H9 (cell line): ENCODE data around the gene ECHS1. TPM values are rescaled to one million over a fixed set of nuclear protein-coding genes. Genes with fewer than 3 reads are reported as not detected.
A peak's percentile ranks its signal among the peaks of the same experiment; 100 is the strongest.

ENCODE experiments used
- DNase-seq: peaks from one replicate; pipeline ENCODE4 v3.0.0-alpha.2; 2017
- H2AFZ ChIP-seq: one replicate; pipeline ENCODE4 v1.6.1; 2013; ENCODE audit warnings: mild to moderate bottlenecking, low read length, control low read depth, moderate library complexity
- H2AK5ac ChIP-seq: 2 replicates; pipeline ENCODE4 v1.6.1; 2013; ENCODE audit warnings: low read length, control low read depth, mixed read lengths; ENCODE audit not compliant: insufficient read length
- H2BK120ac ChIP-seq: one replicate; pipeline ENCODE4 v1.6.1; 2013; ENCODE audit warnings: low read depth, mild to moderate bottlenecking, low read length, control low read depth, inconsistent platforms; ENCODE audit not compliant: poor library complexity, severe bottlenecking
- H2BK12ac ChIP-seq: 2 replicates; pipeline ENCODE4 v1.6.1; 2013; ENCODE audit warnings: low read length, control low read depth, mixed read lengths, low read depth; ENCODE audit not compliant: insufficient read length
- H2BK15ac ChIP-seq: 2 replicates; pipeline ENCODE4 v1.6.1; 2013; ENCODE audit warnings: low read depth, low read length, control low read depth
- H2BK20ac ChIP-seq: one replicate; pipeline ENCODE4 v1.6.1; 2013; ENCODE audit warnings: low read depth, mild to moderate bottlenecking, low read length, control low read depth, inconsistent platforms; ENCODE audit not compliant: poor library complexity, severe bottlenecking
- H2BK5ac ChIP-seq: 2 replicates; pipeline ENCODE4 v1.6.1; 2013; ENCODE audit warnings: low read length, control low read depth, mixed read lengths; ENCODE audit not compliant: insufficient read length
- H3K14ac ChIP-seq: 2 replicates; pipeline ENCODE4 v1.6.1; 2013; ENCODE audit warnings: low read length, control low read depth; ENCODE audit not compliant: insufficient read depth
- H3K18ac ChIP-seq: 2 replicates; pipeline ENCODE4 v1.6.1; 2013; ENCODE audit warnings: low read depth, mild to moderate bottlenecking, mixed read lengths, low read length, control low read depth; ENCODE audit not compliant: insufficient read length
- H3K23ac ChIP-seq: 2 replicates; pipeline ENCODE4 v1.6.1; 2013; ENCODE audit warnings: low read length, control low read depth, mixed read lengths, low read depth; ENCODE audit not compliant: insufficient read length
- H3K23me2 ChIP-seq: 2 replicates; pipeline ENCODE4 v1.6.1; 2013; ENCODE audit warnings: low read depth, mild to moderate bottlenecking, mixed read lengths, low read length, control low read depth; ENCODE audit not compliant: insufficient read length, poor library complexity, severe bottlenecking
- H3K27ac ChIP-seq: 2 replicates; pipeline ENCODE4 v1.5.1; 2013; ENCODE audit warnings: low read length, control low read depth, mixed read lengths, low read depth; ENCODE audit not compliant: insufficient read length
- H3K27me3 ChIP-seq: 2 replicates; pipeline ENCODE4 v1.6.1; 2013; ENCODE audit warnings: low read length, control low read depth, inconsistent platforms; ENCODE audit not compliant: insufficient read depth
- H3K4ac ChIP-seq: 2 replicates; pipeline ENCODE4 v1.6.1; 2013; ENCODE audit warnings: low read depth, mild to moderate bottlenecking, control low read depth, inconsistent platforms, low read length, moderate library complexity
- H3K4me1 ChIP-seq: 2 replicates; pipeline ENCODE4 v1.6.1; 2013; ENCODE audit warnings: low read length, control low read depth, inconsistent platforms; ENCODE audit not compliant: insufficient read depth
- H3K4me2 ChIP-seq: 2 replicates; pipeline ENCODE4 v1.6.1; 2013; ENCODE audit warnings: low read length, control low read depth, mixed read lengths; ENCODE audit not compliant: insufficient read length, insufficient read depth
- H3K56ac ChIP-seq: 2 replicates; pipeline ENCODE4 v1.6.1; 2013; ENCODE audit warnings: low read depth, mild to moderate bottlenecking, mixed read lengths, low read length, control low read depth; ENCODE audit not compliant: insufficient read length
- H3K79me1 ChIP-seq: 2 replicates; pipeline ENCODE4 v1.6.1; 2013; ENCODE audit warnings: low read depth, mild to moderate bottlenecking, moderate library complexity, low read length, control low read depth, inconsistent platforms; ENCODE audit not compliant: insufficient read depth, poor library complexity, severe bottlenecking
- H3K79me2 ChIP-seq: 2 replicates; pipeline ENCODE4 v1.6.1; 2013; ENCODE audit warnings: low read length, control low read depth, inconsistent platforms; ENCODE audit not compliant: insufficient read depth
- H3K9ac ChIP-seq: 2 replicates; pipeline ENCODE4 v1.6.1; 2013; ENCODE audit warnings: low read length, control low read depth, mixed read lengths; ENCODE audit not compliant: insufficient read length; ENCODE audit errors: extremely low read depth
- H3K9me3 ChIP-seq: one replicate; pipeline ENCODE4 v1.6.1; 2013; ENCODE audit warnings: low read depth, low read length, inconsistent platforms; ENCODE audit not compliant: control insufficient read depth
- H3T11ph ChIP-seq: one replicate; pipeline ENCODE4 v1.6.1; 2013; ENCODE audit warnings: mild to moderate bottlenecking, low read length, control low read depth, inconsistent platforms
- H4K20me1 ChIP-seq: one replicate; pipeline ENCODE4 v1.6.1; 2013; ENCODE audit not compliant: control insufficient read depth, insufficient read length, insufficient read depth
- H4K5ac ChIP-seq: 2 replicates; pipeline ENCODE4 v1.6.1; 2013; ENCODE audit warnings: low read depth, mild to moderate bottlenecking, mixed read lengths, low read length, control low read depth; ENCODE audit not compliant: insufficient read length
- H4K8ac ChIP-seq: replicated peaks from 2 replicates; pipeline ENCODE4 v1.6.1; 2013; ENCODE audit warnings: low read length, control low read depth, mixed read lengths, low read depth; ENCODE audit not compliant: insufficient read length
- H4K91ac ChIP-seq: 2 replicates; pipeline ENCODE4 v1.6.1; 2013; ENCODE audit warnings: low read depth, mild to moderate bottlenecking, moderate library complexity, mixed read lengths, low read length, control low read depth; ENCODE audit not compliant: insufficient read length
- H3K27ac Mint-ChIP-seq, 3 experiments: 2 replicates in 2 of 3; 3 replicates in 1 of 3; pipeline ENCODE4 v1.8.0; 2020 to 2021; ENCODE audit warnings: mixed read lengths in 3 of 3, mild to moderate bottlenecking in 1 of 3, moderate library complexity in 1 of 3
- H3K27me3 Mint-ChIP-seq: 2 replicates; pipeline ENCODE4 v1.8.0; 2021; ENCODE audit warnings: low read depth, mild to moderate bottlenecking, moderate library complexity, mixed read lengths
- H3K36me3 Mint-ChIP-seq, 3 experiments: 2 replicates in 2 of 3; 3 replicates in 1 of 3; pipeline ENCODE4 v1.8.0; 2020 to 2021; ENCODE audit warnings: low read depth in 3 of 3, mixed read lengths in 3 of 3; ENCODE audit not compliant: insufficient read depth in 1 of 3
- H3K4me1 Mint-ChIP-seq, 2 experiments: 2 replicates each; pipeline ENCODE4 v1.8.0; 2020; ENCODE audit warnings: mixed read lengths in 2 of 2
- H3K4me3 Mint-ChIP-seq, 2 experiments: 2 replicates in 1 of 2; 3 replicates in 1 of 2; pipeline ENCODE4 v1.8.0; 2020 to 2021; ENCODE audit warnings: mild to moderate bottlenecking in 2 of 2, mixed read lengths in 2 of 2, moderate library complexity in 1 of 2
- H3K9me3 Mint-ChIP-seq, 2 experiments: 2 replicates in 1 of 2; 3 replicates in 1 of 2; pipeline ENCODE4 v1.8.0; 2020; ENCODE audit warnings: mild to moderate bottlenecking in 2 of 2, mixed read lengths in 2 of 2, moderate library complexity in 1 of 2
- CTCF ChIP-seq: fragments of 200-600 bp; sonication (generic); conservative IDR thresholded peaks from 3 replicates; pipeline ENCODE4 v1.8.0; 2021; ENCODE audit warnings: antibody characterized with exemption, mild to moderate bottlenecking
- WGBS: extraction: QIAGEN DNeasy Blood & Tissue Kit; methylation state at CpG from one replicate; pipeline ENCODE4 v1.1.7; 2013; ENCODE audit warnings: missing lambda C conversion rate, low lambda C conversion rate, mixed read lengths; ENCODE audit not compliant: insufficient read length; ENCODE audit errors: extremely low coverage; 5-methylcytosine and 5-hydroxymethylcytosine counted together
- total RNA-seq: library from RNA; stranded (reverse); gene quantifications from 2 replicates; pipeline ENCODE4 v1.2.1, GENCODE V29; 2021

Gene ECHS1
- total RNA-seq, 1 experiment from 2014 or later = 94.1 TPM

GRCh38 chr10:133336577-133337369, 36.4 kb downstream of the ECHS1 start, which contains the start of gene CALY:
Gene CALY, minus strand, starts transcription at chr10:133336896. Its CDS starts 7,907 bp downstream, at chr10:133328989.
- no peak within 1 kb of the TSS for H4K91ac ChIP-seq
- H2BK120ac ChIP-seq = no peak within 1 kb of the TSS
- DNase-seq = peak; percentile 78
- no peaks in the 10 kb centered on the region for H3K36me3 Mint-ChIP-seq
- no peak within 1 kb of the TSS for H3K27ac ChIP-seq
- H2BK5ac ChIP-seq = no peak within 1 kb of the TSS
- no peak within 1 kb of the TSS for H3K27ac Mint-ChIP-seq
- H4K5ac ChIP-seq = no peak within 1 kb of the TSS
- no peak within 1 kb of the TSS for H2BK12ac ChIP-seq
- H3K9ac ChIP-seq = no peak within 1 kb of the TSS
- no peak within 1 kb of the TSS for H2AK5ac ChIP-seq
- no peak for TF ChIP-seq CTCF
- H3K23ac ChIP-seq = no peak within 1 kb of the TSS
- H3K4me1 ChIP-seq = no peaks in the 10 kb centered on the region
- peaks cover 13% of the 10 kb centered on the region in 2 experiments for H3K9me3 Mint-ChIP-seq
- no peaks in the 10 kb centered on the region for H3K79me1 ChIP-seq
- H3K4ac ChIP-seq = no peak within 1 kb of the TSS
- no peak within 1 kb of the TSS; a peak in 1 of 5 replicates for H3K4me3 Mint-ChIP-seq
- H3K56ac ChIP-seq = no peak within 1 kb of the TSS
- H4K20me1 ChIP-seq = no peaks in the 10 kb centered on the region
- H3K18ac ChIP-seq = no peak within 1 kb of the TSS
- H2BK20ac ChIP-seq = no peak within 1 kb of the TSS
- no peak within 1 kb of the TSS for H4K8ac ChIP-seq
- no CpG with 5 or more reads among the region's 63 CpGs for WGBS
- peaks cover 9% of the 10 kb centered on the region for H3K23me2 ChIP-seq
- no peaks in the 10 kb centered on the region for H3K79me2 ChIP-seq
- no peaks in the 10 kb centered on the region for H3K9me3 ChIP-seq
- no peak within 1 kb of the TSS for H3T11ph ChIP-seq
- no peak within 1 kb of the TSS for H3K14ac ChIP-seq
- H3K27me3 ChIP-seq = peaks cover 40% of the 10 kb centered on the region
- no peak within 1 kb of the TSS for H2AFZ ChIP-seq
- no peak within 1 kb of the TSS for H2BK15ac ChIP-seq
- no peak within 1 kb of the TSS for H3K4me2 ChIP-seq
- peaks cover 0 to 2% of the 10 kb centered on the region in 2 experiments; a peak in 1 of 4 replicates for H3K4me1 Mint-ChIP-seq
- H3K27me3 Mint-ChIP-seq = peaks cover 34% of the 10 kb centered on the region
